Retinal pigment epithelial cell (primary cell): ENCODE measurements around the gene RIC3.

Source experiments
- DNase-seq: peaks from one replicate; pipeline ENCODE4 v3.0.0-alpha.2; 2010; ENCODE audit warnings: low read depth
- H3K4me3 ChIP-seq: 2 replicates; pipeline ENCODE4 v1.5.1; 2011; ENCODE audit warnings: mild to moderate bottlenecking, low read length, control low read depth, moderate library complexity
- CTCF ChIP-seq: conservative IDR thresholded peaks from 2 replicates; pipeline ENCODE4 v1.5.1; 2011; ENCODE audit warnings: low read depth, low read length, control low read depth, inconsistent platforms

The RIC3 gene

GRCh38 chr11:8207080-8208000 lies 38.5 kb upstream of the RIC3 start:
- no peak for TF ChIP-seq CTCF
- no peak for DNase-seq
- H3K4me3 ChIP-seq = peak overlapping the region; percentile 33

- no peak for DNase-seq
- no peak for TF ChIP-seq CTCF
- peak overlapping the region; percentile 33 for H3K4me3 ChIP-seq
Observed at GRCh38 chr11:8206251-8207079, 37.6 kb upstream of the RIC3 start.

DNA sequence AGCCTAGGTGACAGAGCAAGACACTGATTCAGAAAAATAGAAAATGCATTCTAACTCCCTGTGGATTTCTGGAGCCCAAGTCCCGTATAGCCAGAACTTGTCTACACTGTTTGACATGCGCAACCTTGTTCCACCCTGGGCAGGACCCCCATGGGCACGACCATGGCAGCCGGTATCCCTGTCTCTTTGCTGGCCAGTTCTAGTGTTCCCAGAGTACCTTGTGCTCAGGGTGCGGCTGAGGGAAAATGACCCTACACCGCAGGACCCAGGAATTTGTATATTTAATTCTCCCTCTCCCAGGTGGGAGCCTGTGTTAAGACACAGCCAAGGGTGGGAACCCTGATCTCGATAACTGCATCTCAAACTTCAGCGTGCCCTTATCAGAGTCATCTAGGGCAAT lies 36.7 kb upstream of the RIC3 start:
- no peak for DNase-seq
- H3K4me3 ChIP-seq = no peak overlapping the region
- TF ChIP-seq CTCF = no peak

DNA sequence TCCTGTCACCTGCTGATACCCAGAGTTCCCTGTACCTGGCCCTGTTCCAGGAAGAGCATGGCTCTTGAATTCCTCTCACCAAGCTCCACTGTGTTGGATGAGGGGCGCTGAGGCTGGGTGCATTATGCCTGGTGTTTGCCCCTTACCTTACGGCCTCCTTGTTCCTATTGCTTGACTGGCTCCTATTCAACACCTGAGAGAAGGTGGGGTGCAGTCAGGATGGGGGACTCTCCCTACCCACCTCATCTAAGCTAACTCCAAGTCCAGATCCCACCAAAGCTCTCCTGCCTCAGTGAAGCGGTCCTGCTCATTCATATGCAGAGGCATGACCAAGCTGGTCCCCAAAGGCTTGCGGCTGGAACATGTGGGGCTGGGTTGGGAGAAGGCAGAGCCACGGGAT lies 35.8 kb upstream of the RIC3 start:
- H3K4me3 ChIP-seq = no peak overlapping the region
- DNase-seq = no peak
- no peak for TF ChIP-seq CTCF

- no peak for TF ChIP-seq CTCF
- H3K4me3 ChIP-seq = no peak overlapping the region
- no peak for DNase-seq
Observed at GRCh38 chr11:8204025-8204424, 35.2 kb upstream of the RIC3 start.

DNA sequence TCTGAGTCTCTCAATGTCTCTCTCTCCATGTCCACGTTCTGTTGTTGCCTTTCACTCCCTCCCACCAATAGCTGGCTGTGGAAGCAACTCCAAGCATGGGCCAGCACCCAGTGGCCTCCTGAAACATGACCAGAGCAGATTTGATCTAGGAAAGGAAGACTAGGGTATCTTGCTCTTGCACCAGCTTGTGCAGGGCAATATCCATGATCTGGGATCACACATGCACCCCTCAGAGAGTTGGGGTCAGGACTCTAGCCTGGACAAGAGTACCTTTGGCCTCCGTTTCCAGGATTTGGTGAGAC lies 34.5 kb upstream of the RIC3 start:
- no peak overlapping the region for H3K4me3 ChIP-seq
- no peak for DNase-seq
- TF ChIP-seq CTCF = no peak
